Skeletal muscle cell (primary cell): ENCODE results near the gene TOX3.

Experiments
- DNase-seq: peaks from one replicate; pipeline ENCODE4 v3.0.0-alpha.2; 2010; ENCODE audit warnings: low read depth
- H3K4me3 ChIP-seq: 2 replicates; pipeline ENCODE4 v1.5.1; 2011; ENCODE audit warnings: low read depth, mild to moderate bottlenecking, control low read depth, low read length, moderate library complexity

TOX3 gene

GRCh38 chr16:52497067-52497816 is 49.7 kb downstream of the TOX3 start:
- DNase-seq, result no peak
- no peak overlapping the region for H3K4me3 ChIP-seq

GRCh38 chr16:52496051-52496876 is 50.7 kb downstream of the TOX3 start:
- H3K4me3 ChIP-seq, result no peak overlapping the region
- no peak for DNase-seq

GRCh38 chr16:52494621-52495020 is 52.3 kb downstream of the TOX3 start:
- no peak for DNase-seq
- no peak overlapping the region for H3K4me3 ChIP-seq

GRCh38 chr16:52494145-52494544 is 52.8 kb downstream of the TOX3 start:
- DNase-seq, result no peak
- H3K4me3 ChIP-seq, result no peak overlapping the region

GRCh38 chr16:52492789-52493357 is 54.1 kb downstream of the TOX3 start:
- DNase-seq, result no peak
- H3K4me3 ChIP-seq, result no peak overlapping the region

- DNase-seq, result no peak
These were observed 55.7 kb downstream of the TOX3 start for GRCh38 chr16:52491216-52491615.

GRCh38 chr16:52489894-52490293 is 57.0 kb downstream of the TOX3 start:
- DNase-seq, result no peak
- H3K4me3 ChIP-seq, result no peak overlapping the region

More at GRCh38 chr16:52491216-52491615, 55.7 kb downstream of the TOX3 start:
- no peak overlapping the region for H3K4me3 ChIP-seq

GRCh38 chr16:52488837-52489289 is 58.1 kb downstream of the TOX3 start:
- no peak for DNase-seq
- no peak overlapping the region for H3K4me3 ChIP-seq

- no peak for DNase-seq
- no peak overlapping the region for H3K4me3 ChIP-seq
These were observed 59.0 kb downstream of the TOX3 start for GRCh38 chr16:52487849-52488457.

DNA sequence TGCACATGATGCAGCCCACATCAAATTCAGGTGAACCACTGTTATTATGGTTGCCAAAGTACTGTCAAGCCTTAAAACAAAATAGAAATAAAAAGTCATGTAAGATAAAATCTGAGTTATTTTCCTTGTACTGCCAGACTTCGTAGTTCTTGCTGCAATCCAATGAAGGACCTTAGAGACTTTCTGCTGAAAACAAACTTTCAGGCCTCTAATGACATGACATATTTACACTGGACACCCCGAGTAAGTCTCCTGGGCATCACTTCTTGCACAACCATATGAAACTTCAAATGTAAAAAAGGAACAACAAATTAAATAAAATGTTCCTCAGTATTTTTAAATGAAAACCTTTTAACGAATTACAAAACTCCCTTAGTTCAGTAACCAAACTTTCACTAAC is 66.7 kb downstream of the TOX3 start:
- no peak overlapping the region for H3K4me3 ChIP-seq
- no peak for DNase-seq

DNA sequence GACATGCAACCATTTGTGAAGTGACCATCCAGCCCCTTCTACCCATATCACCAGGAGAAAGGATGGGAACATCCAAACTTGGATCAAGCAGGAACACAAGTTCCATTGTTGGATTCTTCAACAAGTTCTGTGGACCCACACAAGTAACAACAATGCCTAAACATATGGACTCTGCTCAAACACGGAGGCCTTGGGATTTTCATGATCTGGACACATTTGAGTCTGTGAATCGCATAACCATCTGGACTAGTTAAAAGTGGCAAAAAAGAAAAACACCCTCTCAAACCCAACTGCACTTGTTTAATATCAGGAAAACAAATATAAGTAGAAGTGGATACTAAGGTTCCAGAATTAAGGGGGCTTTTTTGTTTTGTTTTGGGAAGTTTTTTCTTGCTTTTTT is 70.8 kb downstream of the TOX3 start:
- DNase-seq, result no peak
- H3K4me3 ChIP-seq, result no peak overlapping the region

DNA sequence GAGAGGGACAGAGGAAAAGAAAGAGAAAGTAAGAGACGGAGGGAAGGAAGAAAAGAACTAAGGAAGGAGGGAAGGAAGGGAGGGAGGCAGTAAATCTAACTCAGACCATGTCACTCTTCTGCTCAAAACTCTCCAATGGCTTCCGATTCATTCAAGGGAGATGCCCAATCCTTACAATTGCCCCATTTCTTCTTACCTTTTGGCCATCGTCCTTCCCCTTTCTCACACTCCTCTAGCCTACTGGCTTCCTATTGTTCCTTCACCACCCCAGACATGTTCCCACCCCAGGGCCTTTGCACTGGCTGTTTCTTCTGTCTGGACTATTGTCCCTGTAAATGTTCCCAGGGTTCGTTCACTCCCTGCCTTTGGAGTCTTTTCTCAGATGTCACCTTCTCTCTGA is 72.3 kb downstream of the TOX3 start:
- H3K4me3 ChIP-seq, result no peak overlapping the region
- no peak for DNase-seq

DNA sequence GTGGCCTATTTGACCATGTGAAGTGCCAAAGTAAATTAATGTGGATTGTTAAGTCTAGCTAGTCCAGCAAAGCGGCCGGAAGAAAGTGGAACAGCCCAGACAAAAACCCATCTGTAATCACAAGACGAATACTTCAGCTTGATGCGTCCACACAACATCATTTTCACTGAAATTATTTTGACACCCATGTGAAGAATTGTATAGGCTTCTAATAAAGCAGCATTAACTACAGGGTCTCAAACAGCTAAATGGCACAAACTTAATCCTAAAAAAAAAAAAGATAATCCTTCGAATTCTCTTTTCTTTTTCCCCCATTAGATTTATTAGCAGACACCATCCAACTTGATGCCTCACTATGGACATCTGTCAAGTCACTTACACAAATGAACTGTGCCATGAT is 73.8 kb downstream of the TOX3 start:
- H3K4me3 ChIP-seq, result no peak overlapping the region
- no peak for DNase-seq

GRCh38 chr16:52471650-52472370 is 75.1 kb downstream of the TOX3 start:
- H3K4me3 ChIP-seq, result no peak overlapping the region
- no peak for DNase-seq

GRCh38 chr16:52470585-52470984 is 76.4 kb downstream of the TOX3 start:
- H3K4me3 ChIP-seq, result no peak overlapping the region
- no peak for DNase-seq

DNA sequence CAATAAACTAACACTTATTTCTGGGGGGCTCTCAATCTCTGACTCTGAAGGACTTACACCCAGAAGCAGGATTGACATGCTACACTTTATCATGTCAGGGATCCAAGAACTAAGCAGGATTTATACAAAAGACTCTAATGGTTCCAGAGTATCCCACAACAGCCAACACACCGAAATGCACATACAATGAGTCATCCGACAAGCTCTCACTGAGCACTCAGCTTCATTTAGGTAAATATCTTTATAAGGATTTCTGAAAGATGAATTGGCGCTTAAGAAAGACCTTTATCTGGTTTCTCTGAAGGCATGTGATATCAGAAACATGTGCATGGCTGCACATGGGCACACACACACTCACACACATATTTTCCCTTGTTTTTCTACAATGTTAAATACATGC is 77.2 kb downstream of the TOX3 start:
- no peak overlapping the region for H3K4me3 ChIP-seq
- no peak for DNase-seq

- H3K4me3 ChIP-seq, result no peak overlapping the region
- no peak for DNase-seq
These were observed 77.9 kb downstream of the TOX3 start for GRCh38 chr16:52469091-52469490.

GRCh38 chr16:52467753-52468152 is 79.2 kb downstream of the TOX3 start:
- DNase-seq, result no peak
- H3K4me3 ChIP-seq, result no peak overlapping the region

GRCh38 chr16:52466994-52467393 is 79.9 kb downstream of the TOX3 start:
- DNase-seq, result no peak
- no peak overlapping the region for H3K4me3 ChIP-seq
